Adrenal gland (tissue), 5 donors: ENCODE measurements around the gene MBD3L2B.

Experiments used
- POLR2A ChIP-seq, 2 donors: fragments of 450-650 bp; IDR thresholded peaks; one replicate each; pipeline ENCODE4 v1.6.1; 2017; ENCODE audit warnings: antibody characterized with exemption in 2 of 2, mild to moderate bottlenecking in 2 of 2, moderate library complexity in 1 of 2
- TF ChIP-seq, protein P1 (sequence below), 6 experiments: fragments of 450-650 bp in 4 of 6; fragments of 200-600 bp in 2 of 6; sonication (generic) in 1 of 6; IDR thresholded peaks; 1 replicate in 5 of 6; 2 replicates in 1 of 6; pipeline versions ENCODE4 v1.5.1 to v1.8.0; 2016 to 2021; ENCODE audit warnings: antibody characterized with exemption in 6 of 6, mild to moderate bottlenecking in 2 of 6, moderate library complexity in 1 of 6
- donor health status: DM: no; HTN: no; CAD: no.

DNA sequence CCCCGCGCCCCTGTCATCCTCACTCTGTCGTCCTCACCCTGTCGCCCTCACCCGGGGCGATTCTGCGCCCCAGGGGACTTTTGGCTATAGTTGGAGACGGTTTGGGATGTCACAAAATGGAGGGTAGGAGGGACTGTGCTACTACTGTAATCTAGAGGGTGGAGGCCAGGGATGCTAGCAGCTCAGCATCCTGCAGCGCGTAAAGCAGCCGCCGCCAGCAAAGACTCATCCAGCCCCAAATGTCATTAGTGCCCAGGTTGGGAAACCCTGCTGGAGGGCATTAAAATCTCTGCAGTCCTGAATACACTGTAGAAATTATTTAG lies 48.6 kb upstream of the MBD3L2B start:
- TF ChIP-seq, protein P1, sequence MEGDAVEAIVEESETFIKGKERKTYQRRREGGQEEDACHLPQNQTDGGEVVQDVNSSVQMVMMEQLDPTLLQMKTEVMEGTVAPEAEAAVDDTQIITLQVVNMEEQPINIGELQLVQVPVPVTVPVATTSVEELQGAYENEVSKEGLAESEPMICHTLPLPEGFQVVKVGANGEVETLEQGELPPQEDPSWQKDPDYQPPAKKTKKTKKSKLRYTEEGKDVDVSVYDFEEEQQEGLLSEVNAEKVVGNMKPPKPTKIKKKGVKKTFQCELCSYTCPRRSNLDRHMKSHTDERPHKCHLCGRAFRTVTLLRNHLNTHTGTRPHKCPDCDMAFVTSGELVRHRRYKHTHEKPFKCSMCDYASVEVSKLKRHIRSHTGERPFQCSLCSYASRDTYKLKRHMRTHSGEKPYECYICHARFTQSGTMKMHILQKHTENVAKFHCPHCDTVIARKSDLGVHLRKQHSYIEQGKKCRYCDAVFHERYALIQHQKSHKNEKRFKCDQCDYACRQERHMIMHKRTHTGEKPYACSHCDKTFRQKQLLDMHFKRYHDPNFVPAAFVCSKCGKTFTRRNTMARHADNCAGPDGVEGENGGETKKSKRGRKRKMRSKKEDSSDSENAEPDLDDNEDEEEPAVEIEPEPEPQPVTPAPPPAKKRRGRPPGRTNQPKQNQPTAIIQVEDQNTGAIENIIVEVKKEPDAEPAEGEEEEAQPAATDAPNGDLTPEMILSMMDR (IDR thresholded peaks at IDR 0.05) = no peak
- TF ChIP-seq POLR2A (IDR thresholded peaks at IDR 0.05) = no peak
